ENCODE measurements around the gene CCDC88A. TPM values are rescaled to one million over a fixed set of nuclear protein-coding genes. Genes with fewer than 3 reads are reported as not detected.
"Not testable (repeated sequence)": the region's sequence is repeated elsewhere in the genome, so short reads cannot be mapped to it uniquely, and the experiment has no call there.

CCDC88A gene
- total RNA-seq, 1 experiment from 2014 or later = 12.3 TPM

GRCh38 chr2:55282110-55282917 is 137.3 kb downstream of the CCDC88A start:
- ChIA-PET POLR2A (ENCODE audit: unreplicated experiment) (interaction anchor here (0.6 kb wide), 1 partner anchor 137 kb away, joined by 3 read pairs; the partner anchor contains the start of gene CCDC88A), CTCF (interaction anchor here (0.6 to 0.9 kb wide), 2 partner anchors 42 to 322 kb away, joined by 5 to 9 read pairs; no protein-coding TSS in a partner anchor)
- Histone ChIP-seq H3K27me3 (ENCODE audit: insufficient read depth, low read depth) (no peaks in the 10 kb centered on the region), H3K4me1 (replicated peaks; ENCODE audit: insufficient read depth) (peaks cover 12% of the 10 kb centered on the region; the same call in 1 of the 2 replicates), H3K9me2 (ENCODE audit: insufficient read depth) (no peaks in the 10 kb centered on the region), H3K36me3 (ENCODE audit: low read depth) (no peaks in the 10 kb centered on the region), H3K27ac (peak overlapping the region; percentile 40), H3K4me2 (peak overlapping the region; percentile 80), H3K4me3 (peak overlapping the region; percentile 80), H4K20me1 (ENCODE audit: insufficient read depth) (no peaks in the 10 kb centered on the region), H3K9me3 (ENCODE audit: insufficient read depth, low read depth) (no peaks in the 10 kb centered on the region), H2AFZ (peak overlapping the region; percentile 95), H3F3A (ENCODE audit: insufficient read depth, low read depth) (no peaks in the 10 kb centered on the region), H3K79me2 (ENCODE audit: low read depth) (0 out of 2 replicates have a peak, but pooled peaks cover 5% of the 10 kb centered on the region)
- TSS peak; percentile 50 for BruUV-seq (replicated peaks)
- TF ChIP-seq, protein P1, sequence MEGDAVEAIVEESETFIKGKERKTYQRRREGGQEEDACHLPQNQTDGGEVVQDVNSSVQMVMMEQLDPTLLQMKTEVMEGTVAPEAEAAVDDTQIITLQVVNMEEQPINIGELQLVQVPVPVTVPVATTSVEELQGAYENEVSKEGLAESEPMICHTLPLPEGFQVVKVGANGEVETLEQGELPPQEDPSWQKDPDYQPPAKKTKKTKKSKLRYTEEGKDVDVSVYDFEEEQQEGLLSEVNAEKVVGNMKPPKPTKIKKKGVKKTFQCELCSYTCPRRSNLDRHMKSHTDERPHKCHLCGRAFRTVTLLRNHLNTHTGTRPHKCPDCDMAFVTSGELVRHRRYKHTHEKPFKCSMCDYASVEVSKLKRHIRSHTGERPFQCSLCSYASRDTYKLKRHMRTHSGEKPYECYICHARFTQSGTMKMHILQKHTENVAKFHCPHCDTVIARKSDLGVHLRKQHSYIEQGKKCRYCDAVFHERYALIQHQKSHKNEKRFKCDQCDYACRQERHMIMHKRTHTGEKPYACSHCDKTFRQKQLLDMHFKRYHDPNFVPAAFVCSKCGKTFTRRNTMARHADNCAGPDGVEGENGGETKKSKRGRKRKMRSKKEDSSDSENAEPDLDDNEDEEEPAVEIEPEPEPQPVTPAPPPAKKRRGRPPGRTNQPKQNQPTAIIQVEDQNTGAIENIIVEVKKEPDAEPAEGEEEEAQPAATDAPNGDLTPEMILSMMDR (conservative IDR thresholded peaks at IDR 0.05) = no peak
- TF ChIP-seq EZH2 (IDR thresholded peaks at IDR 0.05; ENCODE audit: low read depth) = no peak
- peak; percentile 77 to 90 for DNase-seq
- intact Hi-C loops (cut with micrococcal nuclease; ENCODE audit: unreplicated experiment) = loop anchor here (1.0 to 2.0 kb wide), 2 partner anchors 13 to 334 kb away; partner anchors contain the start of genes MTIF2 and PPP4R3B

- POLR2A ChIA-PET (ENCODE audit: unreplicated experiment); H4K20me1 ChIP-seq (ENCODE audit: insufficient read depth); H3K27me3 ChIP-seq (ENCODE audit: insufficient read depth, low read depth); H3K9me3 ChIP-seq (ENCODE audit: insufficient read depth, low read depth); H3K36me3 ChIP-seq (ENCODE audit: low read depth); H3K9me2 ChIP-seq (ENCODE audit: insufficient read depth); H3K27ac ChIP-seq; H3K79me2 ChIP-seq (ENCODE audit: low read depth); H3F3A ChIP-seq (ENCODE audit: insufficient read depth, low read depth); DNase-seq; H3K4me3 ChIP-seq; intact Hi-C loops (cut with micrococcal nuclease; ENCODE audit: unreplicated experiment); CTCF ChIA-PET: not testable (repeated sequence)
- peak overlapping the region; percentile 80; the same call in 1 of the 2 replicates for H3K4me2 ChIP-seq
- peaks cover 12% of the 10 kb centered on the region; the same call in 1 of the 2 replicates for H3K4me1 ChIP-seq (replicated peaks; ENCODE audit: insufficient read depth)
- BruUV-seq (replicated peaks) = TSS peak; percentile 71
- peak overlapping the region; percentile 95 for H2AFZ ChIP-seq
Observed at GRCh38 chr2:55280851-55281546, 138.7 kb downstream of the CCDC88A start.

GRCh38 chr2:55279859-55280424 is 139.7 kb downstream of the CCDC88A start:
- H3F3A ChIP-seq (ENCODE audit: insufficient read depth, low read depth); H3K9me3 ChIP-seq (ENCODE audit: insufficient read depth, low read depth); H3K27ac ChIP-seq; H3K27me3 ChIP-seq (ENCODE audit: insufficient read depth, low read depth); BruUV-seq (replicated peaks); H3K4me3 ChIP-seq; H3K36me3 ChIP-seq (ENCODE audit: low read depth); H3K4me2 ChIP-seq; H3K79me2 ChIP-seq (ENCODE audit: low read depth); intact Hi-C loops (cut with micrococcal nuclease; ENCODE audit: unreplicated experiment); H4K20me1 ChIP-seq (ENCODE audit: insufficient read depth); H2AFZ ChIP-seq; DNase-seq; H3K9me2 ChIP-seq (ENCODE audit: insufficient read depth); CTCF ChIA-PET: not testable (repeated sequence)
- peaks cover 12% of the 10 kb centered on the region; the same call in 1 of the 2 replicates for H3K4me1 ChIP-seq (replicated peaks; ENCODE audit: insufficient read depth)
- POLR2A ChIA-PET (ENCODE audit: unreplicated experiment) = interaction anchor here (0.6 kb wide), 1 partner anchor 325 kb away, joined by 3 read pairs; no protein-coding TSS in a partner anchor

GRCh38 chr2:55279214-55279835 is 140.3 kb downstream of the CCDC88A start:
- H4K20me1 ChIP-seq (ENCODE audit: insufficient read depth); H3K4me3 ChIP-seq; H3K9me3 ChIP-seq (ENCODE audit: insufficient read depth, low read depth); CTCF ChIA-PET; H3K27me3 ChIP-seq (ENCODE audit: insufficient read depth, low read depth); BruUV-seq (replicated peaks); H3K79me2 ChIP-seq (ENCODE audit: low read depth); H2AFZ ChIP-seq; H3K9me2 ChIP-seq (ENCODE audit: insufficient read depth); DNase-seq; H3F3A ChIP-seq (ENCODE audit: insufficient read depth, low read depth); H3K4me2 ChIP-seq; intact Hi-C loops (cut with micrococcal nuclease; ENCODE audit: unreplicated experiment); H3K36me3 ChIP-seq (ENCODE audit: low read depth); POLR2A ChIA-PET (ENCODE audit: unreplicated experiment); H3K27ac ChIP-seq: not testable (repeated sequence)
- H3K4me1 ChIP-seq (replicated peaks; ENCODE audit: insufficient read depth) = peaks cover 12% of the 10 kb centered on the region; the same call in 1 of the 2 replicates
